Chondrocyte (in vitro differentiated cells): ENCODE data around the gene CDCA3. TPM values are rescaled to one million over a fixed set of nuclear protein-coding genes. Genes with fewer than 3 reads are reported as not detected.
"Not testable (repeated sequence)": the region's sequence is repeated elsewhere in the genome, so short reads cannot be mapped to it uniquely, and the experiment has no call there.

Source experiments
- DNase-seq: peaks from one replicate; pipeline ENCODE4 v3.0.0; 2021; ENCODE audit warnings: mixed read lengths, low spot score
- H3K27ac Mint-ChIP-seq: one replicate; pipeline ENCODE4 v1.8.0; 2021; ENCODE audit warnings: mild to moderate bottlenecking, moderate library complexity, mixed read lengths; ENCODE audit not compliant: unreplicated experiment
- H3K27me3 Mint-ChIP-seq: 2 replicates; pipeline ENCODE4 v1.8.0; 2021; ENCODE audit warnings: low read depth, mixed read lengths
- H3K36me3 Mint-ChIP-seq: 2 replicates; pipeline ENCODE4 v1.8.0; 2021; ENCODE audit warnings: low read depth, mixed read lengths
- H3K4me1 Mint-ChIP-seq: 2 replicates; pipeline ENCODE4 v1.8.0; 2021; ENCODE audit warnings: low read depth, mild to moderate bottlenecking, mixed read lengths
- H3K4me3 Mint-ChIP-seq: one replicate; pipeline ENCODE4 v1.8.0; 2021; ENCODE audit warnings: mild to moderate bottlenecking, moderate library complexity, mixed read lengths; ENCODE audit not compliant: unreplicated experiment
- H3K9me3 Mint-ChIP-seq: 2 replicates; pipeline ENCODE4 v1.8.0; 2021; ENCODE audit warnings: low read depth, mixed read lengths
- CTCF ChIP-seq: fragments of 200-600 bp; sonication (generic); IDR thresholded peaks from 2 replicates; pipeline ENCODE4 v1.5.0; 2021; ENCODE audit warnings: antibody characterized with exemption, mild to moderate bottlenecking, moderate library complexity
- total RNA-seq: library from RNA; stranded (reverse); gene quantifications from 3 replicates; pipeline ENCODE4 v1.2.1, GENCODE V29; 2021

CDCA3 gene
- total RNA-seq, 1 donor from 2014 or later, result 5.6 TPM

GRCh38 chr12:6891646-6892001 is 40.5 kb upstream of the CDCA3 start:
- H3K9me3 Mint-ChIP-seq, result no peaks in the 10 kb centered on the region
- H3K4me3 Mint-ChIP-seq, result peak overlapping the region; percentile 72
- peak overlapping the region; percentile 92 for H3K27ac Mint-ChIP-seq
- no peak for TF ChIP-seq CTCF
- peak; percentile 34 for DNase-seq
- H3K27me3 Mint-ChIP-seq, result no peaks in the 10 kb centered on the region
- H3K36me3 Mint-ChIP-seq, result no peaks in the 10 kb centered on the region
- peaks cover 24% of the 10 kb centered on the region for H3K4me1 Mint-ChIP-seq

GRCh38 chr12:6890789-6891645 is 39.9 kb upstream of the CDCA3 start:
- Mint-ChIP-seq H3K36me3 (no peaks in the 10 kb centered on the region), H3K4me3 (peak overlapping the region; percentile 72), H3K4me1 (peaks cover 18% of the 10 kb centered on the region), H3K27me3 (no peaks in the 10 kb centered on the region), H3K27ac (peak overlapping the region; percentile 92), H3K9me3 (no peaks in the 10 kb centered on the region)
- peak; percentile 92 for TF ChIP-seq CTCF
- peak; percentile 99 for DNase-seq

- H3K4me3 Mint-ChIP-seq, result peak overlapping the region; percentile 72
Observed at GRCh38 chr12:6889775-6890573, 38.9 kb upstream of the CDCA3 start.

GRCh38 chr12:6888794-6889193 is 37.7 kb upstream of the CDCA3 start:
- H3K27ac Mint-ChIP-seq, H3K27me3 Mint-ChIP-seq, H3K9me3 Mint-ChIP-seq, H3K4me3 Mint-ChIP-seq, H3K36me3 Mint-ChIP-seq: not testable (repeated sequence)
- peak; percentile 9 for DNase-seq
- H3K4me1 Mint-ChIP-seq, result peaks cover 15% of the 10 kb centered on the region

More at GRCh38 chr12:6889775-6890573, 38.9 kb upstream of the CDCA3 start:
- not testable (repeated sequence) for H3K27me3 Mint-ChIP-seq, H3K9me3 Mint-ChIP-seq, H3K36me3 Mint-ChIP-seq
- Mint-ChIP-seq H3K4me1 (peaks cover 15% of the 10 kb centered on the region), H3K27ac (peak overlapping the region; percentile 92)
- peak; percentile 37 for DNase-seq

GRCh38 chr12:6888360-6888759 is 37.3 kb upstream of the CDCA3 start:
- Mint-ChIP-seq H3K27ac (no peak overlapping the region), H3K9me3 (no peaks in the 10 kb centered on the region), H3K36me3 (peaks cover 1% of the 10 kb centered on the region), H3K4me1 (peaks cover 15% of the 10 kb centered on the region), H3K4me3 (no peak overlapping the region), H3K27me3 (no peaks in the 10 kb centered on the region)
- TF ChIP-seq CTCF, result no peak
- no peak for DNase-seq

- Mint-ChIP-seq H3K27me3 (no peaks in the 10 kb centered on the region), H3K9me3 (no peaks in the 10 kb centered on the region), H3K4me1 (peaks cover 13% of the 10 kb centered on the region), H3K36me3 (peaks cover 2% of the 10 kb centered on the region), H3K4me3 (no peak overlapping the region), H3K27ac (no peak overlapping the region)
- TF ChIP-seq CTCF, result no peak
- DNase-seq, result peak; percentile 15
Observed at GRCh38 chr12:6887460-6887859, 36.4 kb upstream of the CDCA3 start.

GRCh38 chr12:6886206-6886999 is 35.3 kb upstream of the CDCA3 start:
- H3K4me1 Mint-ChIP-seq, H3K4me3 Mint-ChIP-seq, H3K9me3 Mint-ChIP-seq, H3K27me3 Mint-ChIP-seq, H3K36me3 Mint-ChIP-seq: not testable (repeated sequence)
- peak; percentile 15 for DNase-seq
- H3K27ac Mint-ChIP-seq, result peak overlapping the region; percentile 83
